GM23338 (cell line): ENCODE data around the gene MALRD1.

Experiments
- CREB1 ChIP-seq: fragments of 250-450 bp; sonication (Bioruptor Pico); IDR thresholded peaks from 2 replicates; pipeline ENCODE4 v1.5.0; 2020; ENCODE audit warnings: low read depth, mild to moderate bottlenecking, moderate library complexity
- CTCF ChIP-seq, 2 experiments: fragments of 200-600 bp in 1 of 2; sonication (generic) in 1 of 2; conservative IDR thresholded peaks; 2 replicates each; pipeline versions ENCODE4 v1.5.1 to v1.6.1; 2016 to 2017; ENCODE audit warnings: antibody characterized with exemption in 2 of 2, low read depth in 2 of 2, mild to moderate bottlenecking in 2 of 2, moderate library complexity in 1 of 2
- ETS1 ChIP-seq: IDR thresholded peaks from 2 replicates; pipeline ENCODE4 v1.6.1; 2016; ENCODE audit warnings: antibody characterized with exemption
- EZH2 ChIP-seq: fragments of 200-600 bp; sonication (generic); IDR thresholded peaks from one replicate; pipeline ENCODE4 v1.8.0; 2017; ENCODE audit warnings: antibody characterized with exemption, mild to moderate bottlenecking, low read depth; ENCODE audit not compliant: unreplicated experiment
- EZH2phosphoT487 ChIP-seq: fragments of 200-600 bp; sonication (generic); IDR thresholded peaks from one replicate; pipeline ENCODE4 v1.8.1; 2018; ENCODE audit warnings: antibody characterized with exemption; ENCODE audit not compliant: unreplicated experiment
- JUNB ChIP-seq: IDR thresholded peaks from one replicate; pipeline ENCODE4 v1.6.1; 2016; ENCODE audit warnings: antibody characterized with exemption; ENCODE audit not compliant: unreplicated experiment
- NANOG ChIP-seq: IDR thresholded peaks from 2 replicates; pipeline ENCODE4 v1.6.1; 2016; ENCODE audit warnings: antibody characterized with exemption, borderline replicate concordance
- POLR2AphosphoS5 ChIP-seq: IDR thresholded peaks from 2 replicates; pipeline ENCODE4 v1.6.1; 2016; ENCODE audit warnings: antibody characterized with exemption, low read depth
- REST ChIP-seq: IDR thresholded peaks from one replicate; pipeline ENCODE4 v1.6.1; 2018; ENCODE audit warnings: antibody characterized with exemption; ENCODE audit not compliant: unreplicated experiment
- STAT1 ChIP-seq: IDR thresholded peaks from one replicate; pipeline ENCODE4 v1.6.1; 2016; ENCODE audit warnings: antibody characterized with exemption; ENCODE audit not compliant: unreplicated experiment
- ZNF331 ChIP-seq: fragments of 250-450 bp; sonication (Bioruptor Pico); IDR thresholded peaks from 2 replicates; pipeline ENCODE4 v1.5.0; 2020; ENCODE audit warnings: low read depth, mild to moderate bottlenecking, moderate library complexity
- ZNF462 ChIP-seq: fragments of 250-450 bp; sonication (Bioruptor Pico); IDR thresholded peaks from 2 replicates; pipeline ENCODE4 v1.5.0; 2020; ENCODE audit warnings: mild to moderate bottlenecking, moderate library complexity

- TF ChIP-seq CTCF (conservative IDR thresholded peaks at IDR 0.05; ENCODE audit: low read depth in 2 of 2) (no peak), EZH2 (no peak), CREB1 (no peak), NANOG (no peak), POLR2AphosphoS5 (no peak), REST (no peak), EZH2phosphoT487 (no peak), ZNF331 (no peak), STAT1 (no peak), JUNB (no peak), ETS1 (no peak), ZNF462 (CRISPR knock-in tag) (no peak)
These were observed 147.1 kb downstream of the MALRD1 start for GRCh38 chr10:19195698-19196097.
